Activated CD4-positive, alpha-beta T cell treated with anti-CD3 and anti-CD28 coated beads for 36 hours (primary cell): ENCODE results near the gene DSCAML1. TPM values are rescaled to one million over a fixed set of nuclear protein-coding genes. Genes with fewer than 3 reads are reported as not detected.

ENCODE experiments used
- ATAC-seq: fragments of 200-7000 bp; cut with Tn5 transposase; one replicate; pipeline ENCODE4 v1.10.0; 2021; ENCODE audit warnings: mild to moderate bottlenecking, moderate library complexity
- CTCF ChIA-PET: fragments of 350-600 bp; sonication (Branson Sonifier 250); formaldehyde crosslinking; loops from one replicate; lab custom pipeline; 2021; ENCODE audit warnings: antibody characterized with exemption; lab: Charles Lee
- POLR2A ChIA-PET: fragments of 350-600 bp; sonication (Branson Sonifier 250); formaldehyde crosslinking; loops from one replicate; lab custom pipeline; 2021; ENCODE audit warnings: antibody characterized with exemption, inconsistent platforms; lab: Charles Lee
- DNase-seq: peaks from one replicate; pipeline ENCODE4 v3.0.0-alpha.2; 2020
- H3K27ac Mint-ChIP-seq: one replicate; pipeline ENCODE4 v1.8.0; 2021; ENCODE audit warnings: mixed read lengths
- H3K27me3 Mint-ChIP-seq: one replicate; pipeline ENCODE4 v1.8.0; 2021; ENCODE audit warnings: mixed read lengths
- H3K36me3 Mint-ChIP-seq: one replicate; pipeline ENCODE4 v1.8.0; 2021; ENCODE audit warnings: low read depth, mixed read lengths
- H3K4me1 Mint-ChIP-seq: one replicate; pipeline ENCODE4 v1.8.0; 2021; ENCODE audit warnings: mixed read lengths
- H3K4me3 Mint-ChIP-seq: one replicate; pipeline ENCODE4 v1.8.0; 2021; ENCODE audit warnings: mild to moderate bottlenecking, moderate library complexity, mixed read lengths
- H3K9me3 Mint-ChIP-seq: one replicate; pipeline ENCODE4 v1.8.0; 2021; ENCODE audit warnings: low read depth, mixed read lengths
- intact Hi-C, 2 experiments: fragments of 100-400 bp; cut with DNase I in 1 of 2; cut with micrococcal nuclease in 1 of 2; formaldehyde crosslinking; loops; one replicate each; pipeline versions ENCODE4 v1.14.2 to v1.15.1; 2022 to 2024; cut with DNase I, micrococcal nuclease
- total RNA-seq, 2 experiments: library from RNA; stranded (reverse); gene quantifications; one replicate each; pipeline ENCODE4 v1.2.3, GENCODE V29; 2021

DSCAML1 gene
- total RNA-seq, 2 experiments from 2014 or later, result 0.05 to 0.67 TPM

- no peak overlapping the region for H3K27ac Mint-ChIP-seq
- peaks cover 4% of the 10 kb centered on the region for H3K27me3 Mint-ChIP-seq
- H3K4me3 Mint-ChIP-seq, result no peak overlapping the region
- H3K36me3 Mint-ChIP-seq, result no peaks in the 10 kb centered on the region
- DNase-seq (no peak), ATAC-seq (no peak)
- ChIA-PET CTCF (no interaction called here), POLR2A (no interaction called here)
- no peaks in the 10 kb centered on the region for H3K9me3 Mint-ChIP-seq
- H3K4me1 Mint-ChIP-seq, result no peaks in the 10 kb centered on the region
- intact Hi-C loops, result no loop called here
These were observed 261.7 kb downstream of the DSCAML1 start for GRCh38 chr11:117535201-117535849.

GRCh38 chr11:117532568-117532967 is 264.4 kb downstream of the DSCAML1 start:
- Mint-ChIP-seq H3K9me3 (no peaks in the 10 kb centered on the region), H3K27ac (no peak overlapping the region), H3K4me1 (no peaks in the 10 kb centered on the region), H3K27me3 (peaks cover 6% of the 10 kb centered on the region), H3K4me3 (no peak overlapping the region), H3K36me3 (no peaks in the 10 kb centered on the region)
- ATAC-seq (no peak), DNase-seq (no peak)
- ChIA-PET CTCF (no interaction called here), POLR2A (no interaction called here)
- intact Hi-C loops, result no loop called here

GRCh38 chr11:117529816-117530215 is 267.2 kb downstream of the DSCAML1 start:
- no peaks in the 10 kb centered on the region for H3K4me1 Mint-ChIP-seq
- CTCF ChIA-PET, result interaction anchor here (0.7 to 3.9 kb wide), 2 partner anchors 104 to 129 kb away, joined by 3 to 14 read pairs; no protein-coding TSS in a partner anchor
- no peak for ATAC-seq

GRCh38 chr11:117528097-117528721 is 268.8 kb downstream of the DSCAML1 start:
- intact Hi-C loops, result no loop called here
- CTCF ChIA-PET, result interaction anchor here (3.9 kb wide), 1 partner anchor 102 kb away, joined by 14 read pairs; no protein-coding TSS in a partner anchor
- ATAC-seq (no peak), DNase-seq (no peak)
- POLR2A ChIA-PET, result no interaction called here
- H3K9me3 Mint-ChIP-seq, result no peaks in the 10 kb centered on the region
- H3K4me1 Mint-ChIP-seq, result no peaks in the 10 kb centered on the region
- H3K4me3 Mint-ChIP-seq, result no peak overlapping the region
- H3K27ac Mint-ChIP-seq, result no peak overlapping the region
- no peaks in the 10 kb centered on the region for H3K36me3 Mint-ChIP-seq
- H3K27me3 Mint-ChIP-seq, result peaks cover 6% of the 10 kb centered on the region

More at GRCh38 chr11:117529816-117530215, 267.2 kb downstream of the DSCAML1 start:
- DNase-seq, result no peak
- Mint-ChIP-seq H3K9me3 (no peaks in the 10 kb centered on the region), H3K4me3 (no peak overlapping the region), H3K36me3 (no peaks in the 10 kb centered on the region), H3K27me3 (peaks cover 6% of the 10 kb centered on the region), H3K27ac (no peak overlapping the region)
- intact Hi-C loops, result no loop called here
- POLR2A ChIA-PET, result no interaction called here

DNA sequence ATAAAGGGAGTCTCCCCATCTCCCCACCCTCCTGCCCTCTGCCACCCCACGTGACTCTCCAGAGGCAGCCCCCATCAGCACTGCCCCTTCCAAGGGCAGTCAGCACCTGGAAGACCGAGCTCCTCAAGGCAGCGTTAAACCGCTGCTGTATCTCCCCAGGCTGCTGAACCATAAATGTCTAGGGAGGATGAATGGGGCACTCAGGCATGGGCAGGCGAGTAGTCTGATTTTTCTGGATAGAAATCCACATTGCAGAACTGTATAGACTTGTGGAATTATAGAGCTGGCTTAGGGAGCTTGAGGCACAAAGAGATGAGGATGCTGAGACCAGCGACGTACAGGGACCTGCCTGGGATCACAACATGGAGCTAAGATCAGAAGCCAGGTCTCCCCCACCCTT is 269.7 kb downstream of the DSCAML1 start:
- intact Hi-C loops, result no loop called here
- Mint-ChIP-seq H3K4me3 (no peak overlapping the region), H3K4me1 (no peaks in the 10 kb centered on the region), H3K36me3 (no peaks in the 10 kb centered on the region), H3K27me3 (peaks cover 6% of the 10 kb centered on the region), H3K9me3 (no peaks in the 10 kb centered on the region), H3K27ac (no peak overlapping the region)
- no peak for ATAC-seq
- no peak for DNase-seq
- CTCF ChIA-PET, result interaction anchor here (3.9 kb wide), 1 partner anchor 101 kb away, joined by 14 read pairs; no protein-coding TSS in a partner anchor
- POLR2A ChIA-PET, result interaction anchor here (0.6 kb wide), 1 partner anchor 69 kb away, joined by 9 read pairs; no protein-coding TSS in a partner anchor

DNA sequence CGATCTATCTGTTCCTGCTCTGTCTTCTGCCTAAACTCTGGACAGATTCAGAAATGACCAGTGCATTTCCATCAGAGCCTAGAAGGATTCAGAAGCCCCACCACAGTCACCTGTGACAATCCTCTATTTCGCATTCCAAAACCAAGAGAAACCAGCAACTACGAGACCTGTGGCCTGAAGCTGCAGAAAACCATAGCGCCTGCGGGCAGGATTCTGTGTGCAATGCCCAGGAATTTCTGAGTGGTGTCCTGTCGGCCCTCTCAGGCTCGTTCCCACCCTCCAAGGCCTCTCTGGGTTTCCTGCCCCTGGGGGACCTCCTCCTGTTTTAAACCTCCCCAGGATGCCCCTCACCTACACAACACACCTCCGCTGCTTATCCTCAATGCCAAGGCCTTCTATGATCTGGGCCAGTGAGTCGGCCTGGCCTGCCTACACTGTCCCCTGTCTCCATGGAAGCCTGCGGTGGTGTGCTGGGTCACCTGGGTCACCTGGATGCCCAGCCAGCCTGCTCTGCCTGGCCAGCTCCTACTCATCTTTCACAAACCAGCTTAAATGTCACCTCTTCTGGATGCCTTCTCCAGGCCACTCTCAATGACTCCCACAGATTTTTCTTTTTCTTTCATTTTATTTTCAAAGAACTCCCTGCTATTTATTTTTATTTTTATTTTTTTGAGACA is 271.0 kb downstream of the DSCAML1 start:
- H3K27me3 Mint-ChIP-seq, result peaks cover 6% of the 10 kb centered on the region
- no peaks in the 10 kb centered on the region for H3K9me3 Mint-ChIP-seq
- ChIA-PET POLR2A (no interaction called here), CTCF (interaction anchor here (0.5 to 3.9 kb wide), 2 partner anchors 100 to 101 kb away, joined by 3 to 14 read pairs; no protein-coding TSS in a partner anchor)
- intact Hi-C loops, result no loop called here
- ATAC-seq (no peak), DNase-seq (no peak)
- no peaks in the 10 kb centered on the region for H3K4me1 Mint-ChIP-seq
- H3K36me3 Mint-ChIP-seq, result no peaks in the 10 kb centered on the region
- no peak overlapping the region for H3K27ac Mint-ChIP-seq
- H3K4me3 Mint-ChIP-seq, result no peak overlapping the region

DNA sequence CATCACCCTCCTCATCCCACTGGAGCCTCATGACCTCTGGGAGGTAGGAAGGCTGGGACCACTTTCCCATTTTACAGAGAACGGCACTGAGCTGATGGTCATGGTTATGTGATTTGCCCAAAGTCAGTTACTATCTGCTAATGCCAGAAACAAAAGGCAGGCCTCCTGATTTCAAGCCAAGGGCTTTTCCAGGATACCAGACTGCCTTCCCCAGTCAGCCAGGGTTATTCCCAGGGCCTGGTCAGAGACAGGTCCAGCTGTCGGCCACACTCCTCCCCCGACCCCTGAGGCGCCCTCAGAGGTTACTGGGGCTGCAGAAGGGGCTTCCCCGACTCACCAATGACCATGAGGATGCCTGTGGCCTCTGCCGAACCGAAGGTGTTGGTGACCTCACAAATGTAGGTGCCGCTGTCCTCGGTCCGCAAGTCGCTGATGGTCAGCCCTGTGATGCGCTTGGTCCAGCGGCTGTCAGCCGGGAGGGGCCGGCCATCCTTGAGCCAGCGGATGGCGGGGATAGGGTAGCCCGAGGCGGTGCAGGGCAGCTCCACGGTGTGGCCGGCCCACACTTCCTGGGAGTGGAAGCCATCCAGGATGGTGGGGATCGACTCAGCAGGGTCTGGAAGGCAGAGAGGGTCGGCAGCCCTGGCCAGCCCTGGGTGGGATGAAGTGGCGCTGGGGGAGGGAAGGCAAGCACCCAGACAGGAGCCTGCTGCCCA is 272.4 kb downstream of the DSCAML1 start:
- no peak overlapping the region for H3K4me3 Mint-ChIP-seq
- no peaks in the 10 kb centered on the region for H3K36me3 Mint-ChIP-seq
- ATAC-seq (no peak), DNase-seq (no peak)
- intact Hi-C loops, result no loop called here
- H3K9me3 Mint-ChIP-seq, result no peaks in the 10 kb centered on the region
- no peak overlapping the region for H3K27ac Mint-ChIP-seq
- POLR2A ChIA-PET, result no interaction called here
- peaks cover 3% of the 10 kb centered on the region for H3K27me3 Mint-ChIP-seq
- CTCF ChIA-PET, result no interaction called here
- H3K4me1 Mint-ChIP-seq, result no peaks in the 10 kb centered on the region

DNA sequence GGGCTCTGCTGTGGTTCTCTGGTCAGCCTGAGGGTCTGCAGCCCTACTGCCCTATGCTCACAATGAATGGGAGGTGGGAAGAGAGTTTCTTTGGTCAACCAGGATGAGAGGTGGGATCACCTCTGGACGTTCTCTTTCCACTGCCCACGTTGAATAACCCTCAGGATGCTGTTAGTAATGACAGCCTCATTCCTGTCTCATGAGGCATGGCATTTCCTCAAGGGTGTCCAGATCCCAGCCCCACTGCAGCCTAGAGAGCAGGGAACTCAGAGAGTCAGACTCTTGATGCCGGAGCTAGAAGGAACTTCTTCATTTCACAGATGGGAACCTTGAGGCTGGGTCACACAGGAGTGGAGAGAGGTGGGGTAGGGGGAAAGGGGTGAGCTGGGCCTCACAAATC is 273.3 kb downstream of the DSCAML1 start:
- ATAC-seq (no peak), DNase-seq (no peak)
- Mint-ChIP-seq H3K9me3 (no peaks in the 10 kb centered on the region), H3K27ac (no peak overlapping the region), H3K27me3 (peaks cover 3% of the 10 kb centered on the region), H3K4me3 (no peak overlapping the region), H3K36me3 (no peaks in the 10 kb centered on the region), H3K4me1 (no peaks in the 10 kb centered on the region)
- ChIA-PET CTCF (interaction anchor here (0.7 kb wide), 1 partner anchor 97 kb away, joined by 3 read pairs; no protein-coding TSS in a partner anchor), POLR2A (no interaction called here)
- intact Hi-C loops, result no loop called here

GRCh38 chr11:117521974-117522373 is 275.0 kb downstream of the DSCAML1 start:
- no peaks in the 10 kb centered on the region for H3K36me3 Mint-ChIP-seq
- no peak for DNase-seq
- H3K4me3 Mint-ChIP-seq, result no peak overlapping the region
- intact Hi-C loops, result no loop called here
- no peak for ATAC-seq
- H3K27ac Mint-ChIP-seq, result no peak overlapping the region
- H3K9me3 Mint-ChIP-seq, result no peaks in the 10 kb centered on the region
- H3K4me1 Mint-ChIP-seq, result no peaks in the 10 kb centered on the region
- no peaks in the 10 kb centered on the region for H3K27me3 Mint-ChIP-seq
- POLR2A ChIA-PET, result interaction anchor here (0.5 kb wide), 1 partner anchor 143 kb away, joined by 5 read pairs; no protein-coding TSS in a partner anchor
- CTCF ChIA-PET, result interaction anchor here (1.1 kb wide), 1 partner anchor 96 kb away, joined by 3 read pairs; no protein-coding TSS in a partner anchor

- no peak for DNase-seq
- Mint-ChIP-seq H3K27ac (no peak overlapping the region), H3K4me1 (no peaks in the 10 kb centered on the region), H3K36me3 (no peaks in the 10 kb centered on the region), H3K4me3 (no peak overlapping the region), H3K27me3 (no peaks in the 10 kb centered on the region), H3K9me3 (no peaks in the 10 kb centered on the region)
- ChIA-PET POLR2A (no interaction called here), CTCF (interaction anchor here (0.7 to 1.1 kb wide), 2 partner anchors 19 to 95 kb away, joined by 3 to 5 read pairs; no protein-coding TSS in a partner anchor)
- ATAC-seq, result no peak
- intact Hi-C loops, result no loop called here
These were observed 276.1 kb downstream of the DSCAML1 start for GRCh38 chr11:117520966-117521365.

GRCh38 chr11:117520201-117520600 is 276.8 kb downstream of the DSCAML1 start:
- POLR2A ChIA-PET, result no interaction called here
- Mint-ChIP-seq H3K27me3 (no peaks in the 10 kb centered on the region), H3K27ac (no peak overlapping the region), H3K36me3 (no peaks in the 10 kb centered on the region), H3K4me1 (no peaks in the 10 kb centered on the region), H3K4me3 (no peak overlapping the region), H3K9me3 (no peaks in the 10 kb centered on the region)
- intact Hi-C loops, result no loop called here
- CTCF ChIA-PET, result no interaction called here
- no peak for ATAC-seq
- DNase-seq, result no peak
